A549 (cell line): ENCODE results near the gene KDELR1. TPM values are rescaled to one million over a fixed set of nuclear protein-coding genes. Genes with fewer than 3 reads are reported as not detected.

Experiments
- ATAC-seq, 2 experiments: fragments of 200-7000 bp in 1 of 2; fragments of >200 bp in 1 of 2; cut with Nextera tagmentation in 1 of 2; cut with Tn5 transposase in 1 of 2; 3 replicates each; pipeline versions ENCODE4 v1.8.0 to v1.9.1; 2018 to 2020; ENCODE audit warnings: mild to moderate bottlenecking in 1 of 2, moderate library complexity in 1 of 2
- CTCF ChIA-PET: fragments of 300-600 bp; sonication (Branson Sonifier 250); formaldehyde crosslinking; extraction: SDS; loops from one replicate; lab custom pipeline; 2021; ENCODE audit warnings: antibody characterized with exemption, inconsistent platforms; lab: Yijun Ruan, JAX
- POLR2A ChIA-PET: fragments of 350-600 bp; formaldehyde crosslinking; extraction: SDS; loops from one replicate; lab custom pipeline; 2021; ENCODE audit warnings: antibody characterized with exemption, inconsistent platforms; lab: Yijun Ruan, JAX
- DNase-seq, 2 experiments: peaks; one replicate each; pipeline versions ENCODE4 v3.0.0 to v3.0.0-alpha.2; 2011 to 2016; ENCODE audit warnings: low read depth in 1 of 2, low spot score in 1 of 2
- FAIRE-seq: peaks from 2 replicates; lab custom pipeline; 2011; peaks lifted over from hg19 to GRCh38; lab: Jason Lieb, UNC
- H3K27ac ChIP-seq, 2 experiments: fragments of >200 bp; sonication (Bioruptor Twin); formaldehyde crosslinking; 3 replicates each; pipeline ENCODE4 v1.5.1; 2016 to 2017
- H3K4me1 ChIP-seq: fragments of >200 bp; sonication (Bioruptor Twin); formaldehyde crosslinking; 3 replicates; pipeline ENCODE4 v1.6.1; 2016
- H3K4me2 ChIP-seq: fragments of >200 bp; sonication (Bioruptor Twin); formaldehyde crosslinking; 3 replicates; pipeline ENCODE4 v1.6.1; 2016
- H3K4me3 ChIP-seq: fragments of >200 bp; sonication (Bioruptor Twin); formaldehyde crosslinking; 3 replicates; pipeline ENCODE4 v1.5.1; 2016
- H3K9me3 ChIP-seq: fragments of >200 bp; sonication (Bioruptor Twin); formaldehyde crosslinking; 3 replicates; pipeline ENCODE4 v1.6.1; 2016
- ATOH8 ChIP-seq: fragments of 250-450 bp; sonication (Bioruptor Pico); IDR thresholded peaks from 2 replicates; pipeline ENCODE4 v1.5.0; 2020; ENCODE audit warnings: low read depth, mild to moderate bottlenecking, moderate library complexity
- BHLHE40 ChIP-seq: IDR thresholded peaks from 2 replicates; pipeline ENCODE4 v1.6.1; 2012; ENCODE audit warnings: low read depth, low read length, inconsistent platforms
- CBX2 ChIP-seq: fragments of 200-600 bp; sonication (generic); IDR thresholded peaks from 2 replicates; pipeline ENCODE4 v1.6.1; 2016; ENCODE audit warnings: low read depth, mild to moderate bottlenecking, borderline replicate concordance
- CBX8 ChIP-seq: fragments of 200-600 bp; sonication (generic); IDR thresholded peaks from 2 replicates; pipeline ENCODE4 v1.6.1; 2016
- E2F6 ChIP-seq: IDR thresholded peaks from 2 replicates; pipeline ENCODE4 v1.6.1; 2012; ENCODE audit warnings: low read depth, borderline replicate concordance
- EHMT2 ChIP-seq: fragments of 200-600 bp; sonication (generic); IDR thresholded peaks from 2 replicates; pipeline ENCODE4 v1.6.1; 2016; ENCODE audit warnings: antibody characterized with exemption, low read depth, mild to moderate bottlenecking, moderate library complexity
- FOSL2 ChIP-seq, 2 experiments: fragments of 450-650 bp in 1 of 2; fragments of >200 bp in 1 of 2; sonication (Bioruptor Twin) in 1 of 2; formaldehyde crosslinking; IDR thresholded peaks; 2 replicates each; pipeline versions ENCODE4 v1.5.0 to v1.6.1; 2016 to 2020; ENCODE audit warnings: mild to moderate bottlenecking in 1 of 2, moderate library complexity in 1 of 2
- HEYL ChIP-seq: fragments of 250-450 bp; sonication (Bioruptor Pico); IDR thresholded peaks from 2 replicates; pipeline ENCODE4 v1.8.0; 2021; ENCODE audit warnings: mild to moderate bottlenecking, moderate library complexity
- HOXB13 ChIP-seq: fragments of 250-450 bp; sonication (Bioruptor Pico); IDR thresholded peaks from 2 replicates; pipeline ENCODE4 v1.5.0; 2020; ENCODE audit warnings: low read depth, mild to moderate bottlenecking, moderate library complexity
- JUN ChIP-seq, 2 experiments: fragments of >200 bp; sonication (Bioruptor Twin); formaldehyde crosslinking; IDR thresholded peaks; 2 replicates in 1 of 2; 3 replicates in 1 of 2; pipeline ENCODE4 v1.6.1; 2016 to 2017
- JUNB ChIP-seq: fragments of >200 bp; sonication (Bioruptor Twin); formaldehyde crosslinking; IDR thresholded peaks from 2 replicates; pipeline ENCODE4 v1.6.1; 2016
- MAFK ChIP-seq: fragments of 450-650 bp; IDR thresholded peaks from 2 replicates; pipeline ENCODE4 v1.6.1; 2014; ENCODE audit not compliant: partially characterized antibody
- MAZ ChIP-seq: fragments of 150-350 bp; IDR thresholded peaks from 2 replicates; pipeline ENCODE4 v1.6.1; 2014; ENCODE audit warnings: antibody characterized with exemption, low read depth, low read length, borderline replicate concordance
- MYC ChIP-seq: IDR thresholded peaks from 2 replicates; pipeline ENCODE4 v1.6.1; 2012; ENCODE audit warnings: mild to moderate bottlenecking, inconsistent platforms, low read length, improper control_type of control experiment, borderline replicate concordance
- NFE2L2 ChIP-seq: fragments of 150-350 bp; conservative IDR thresholded peaks from 2 replicates; pipeline ENCODE4 v1.6.1; 2014; ENCODE audit warnings: low read length
- PHF8 ChIP-seq: fragments of 200-600 bp; sonication (generic); IDR thresholded peaks from 2 replicates; pipeline ENCODE4 v1.6.1; 2016; ENCODE audit warnings: low read depth, mild to moderate bottlenecking, antibody characterized with exemption, moderate library complexity, borderline replicate concordance
- POLR2A ChIP-seq: IDR thresholded peaks from 2 replicates; pipeline ENCODE4 v1.6.1; 2012; ENCODE audit warnings: mild to moderate bottlenecking, low read length
- REST ChIP-seq: fragments of 200-600 bp; sonication (generic); IDR thresholded peaks from 2 replicates; pipeline ENCODE4 v1.6.1; 2016; ENCODE audit warnings: antibody characterized with exemption, mild to moderate bottlenecking, moderate library complexity
- SREBF2 ChIP-seq: fragments of 450-650 bp; IDR thresholded peaks from 2 replicates; pipeline ENCODE4 v1.6.1; 2014; ENCODE audit warnings: mild to moderate bottlenecking, moderate library complexity
- TFCP2L1 ChIP-seq: fragments of 250-450 bp; sonication (Bioruptor Pico); IDR thresholded peaks from 2 replicates; pipeline ENCODE4 v1.5.0; 2021; ENCODE audit warnings: mild to moderate bottlenecking
- TP53 ChIP-seq: fragments of 250-450 bp; sonication (Bioruptor Pico); IDR thresholded peaks from 2 replicates; pipeline ENCODE4 v1.5.0; 2021; ENCODE audit warnings: mild to moderate bottlenecking, moderate library complexity
- USF2 ChIP-seq: fragments of 450-650 bp; IDR thresholded peaks from 2 replicates; pipeline ENCODE4 v1.6.1; 2014; ENCODE audit warnings: antibody characterized with exemption
- ZC3H11A ChIP-seq: fragments of 450-650 bp; IDR thresholded peaks from 2 replicates; pipeline ENCODE4 v1.6.1; 2014; ENCODE audit warnings: antibody characterized with exemption, mild to moderate bottlenecking
- ZFP36 ChIP-seq: fragments of 450-650 bp; IDR thresholded peaks from 2 replicates; pipeline ENCODE4 v1.6.1; 2014; ENCODE audit warnings: borderline replicate concordance; ENCODE audit not compliant: partially characterized antibody
- WGBS: methylation state at CpG from one replicate; pipeline ENCODE4 v1.1.6; 2017; ENCODE audit errors: missing lambda C conversion rate; 5-methylcytosine and 5-hydroxymethylcytosine counted together
- polyA plus RNA-seq, 4 experiments: library from polyadenylated mRNA; depleted of rRNA in 3 of 4; stranded (reverse); fragments of >200 nt; fragmentation: RNase III in 1 of 4; extraction: RNeasy Plus Mini Kit Qiagen cat#74134 plus additional on column Dnase treatment in 1 of 4; gene quantifications; 2 replicates in 3 of 4; 3 replicates in 1 of 4; pipeline ENCODE4 v1.2.3, GENCODE V29; 2011 to 2017
- TF ChIP-seq, protein P1 (sequence below): IDR thresholded peaks from 2 replicates; pipeline ENCODE4 v1.6.1; 2012
- TF ChIP-seq, protein P2 (sequence below): fragments of >200 bp; sonication (Bioruptor Twin); formaldehyde crosslinking; IDR thresholded peaks from 2 replicates; pipeline ENCODE4 v1.6.1; 2016

KDELR1 gene
- polyA plus RNA-seq, 2 of the 4 experiments (the other 2 are of a cell fraction), result 200 to 302 TPM

DNA sequence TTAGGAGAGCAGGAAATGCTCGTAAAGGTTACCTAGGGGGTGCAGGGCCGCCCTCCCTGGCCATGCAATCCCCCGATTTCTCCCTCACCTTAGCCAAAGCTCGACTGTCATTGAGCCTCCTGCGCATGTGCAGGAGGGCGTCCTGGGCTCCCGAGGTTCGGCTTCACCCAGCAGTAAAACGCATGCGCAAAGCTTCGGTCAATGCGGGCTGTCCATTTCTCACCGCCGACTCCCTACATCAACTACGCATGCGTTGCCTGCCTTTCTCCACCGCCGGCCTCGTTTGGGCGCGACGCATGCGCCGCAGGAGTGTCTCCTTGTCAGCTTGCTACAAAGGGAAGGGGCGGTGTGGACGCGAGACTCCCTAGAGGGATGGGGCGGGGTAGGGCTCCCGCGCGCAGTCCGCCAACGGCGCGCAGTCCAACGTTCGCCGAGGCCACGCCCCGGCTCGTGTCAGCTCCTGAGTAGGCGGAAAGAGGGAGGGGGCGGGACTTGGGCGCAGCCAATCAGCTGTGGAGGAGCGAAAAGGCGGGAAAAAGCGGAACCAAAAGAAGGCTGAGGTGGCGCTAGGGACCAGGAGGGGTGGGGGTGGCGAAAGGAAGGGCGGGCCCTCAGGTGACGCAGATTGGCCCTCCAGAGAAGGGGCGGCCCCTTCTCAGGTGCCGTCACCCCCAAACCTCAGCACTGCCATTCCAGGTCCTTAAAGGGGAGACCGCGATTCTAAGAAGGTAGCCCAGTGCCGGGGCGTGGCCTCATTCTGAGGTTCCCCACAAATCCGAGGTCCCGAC lies 27.3 kb downstream of the KDELR1 start, which contains the start of the genes SYNGR4 and TMEM143:
TSS of gene SYNGR4 (plus strand) at position 558 of the 788 bp plus-strand sequence. CDS start 1,476 bp downstream, outside the sequence.
TSS of gene TMEM143 (minus strand) at position 131 of the 788 bp plus-strand sequence. CDS start at position 111, 20 bp downstream.
- DNase-seq (peak; percentile 100), ATAC-seq (peak; percentile 75 to 89), FAIRE-seq (peak; percentile 99)
- Histone ChIP-seq H3K4me1 (peaks cover 8% of the 10 kb centered on the region), H3K4me3 (peak within 1 kb of the TSS; percentile 51), H3K4me2 (peak within 1 kb of the TSS; percentile 95), H3K9me3 (no peaks in the 10 kb centered on the region), H3K27ac (peak within 1 kb of the TSS; percentile 90 to 97)
- ChIA-PET CTCF (interaction anchor here (0.9 to 2.7 kb wide), 10 partner anchors 9 to 245 kb away, joined by 3 to 20 read pairs (median 6); partner anchors contain the start of genes GRIN2D and KDELR1), POLR2A (interaction anchor here (0.7 to 3.1 kb wide), 21 partner anchors 9 to 357 kb away, joined by 3 to 36 read pairs (median 5); partner anchors contain the start of genes CARD8, GRIN2D, KDELR1 and RPL18)
- TF ChIP-seq EHMT2 (no peak), MAFK (peak; percentile 90), REST (no peak), POLR2A (peak; percentile 70), ZFP36 (peak; percentile 3), BHLHE40 (peak; percentile 68), CBX8 (no peak), MAZ (peak; percentile 87; the same call in 1 of the 2 replicates), ZC3H11A (no peak), FOSL2 (IDR thresholded peaks at IDR 0.05) (no peak), FOSL2 (CRISPR knock-in tag; IDR thresholded peaks at IDR 0.05) (no peak), E2F6 (peak; percentile 99), JUN (IDR thresholded peaks at IDR 0.05) (peak in 1 of 2 experiments; percentile 11; a peak in 1 of 5 replicates), ATOH8 (CRISPR knock-in tag) (0 out of 2 replicates have a peak, but pooled peaks have one; percentile 31), USF2 (peak; percentile 33; the same call in 1 of the 2 replicates)
- TF ChIP-seq, protein P1, sequence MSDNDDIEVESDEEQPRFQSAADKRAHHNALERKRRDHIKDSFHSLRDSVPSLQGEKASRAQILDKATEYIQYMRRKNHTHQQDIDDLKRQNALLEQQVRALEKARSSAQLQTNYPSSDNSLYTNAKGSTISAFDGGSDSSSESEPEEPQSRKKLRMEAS, result peak; percentile 97
- 2% methylated on average over 42 of the region's 59 CpGs for WGBS

GRCh38 chr19:48363500-48363809 lies 27.9 kb downstream of the KDELR1 start:
- FAIRE-seq (no peak), DNase-seq (no peak), ATAC-seq (peak; percentile 27; a peak in 5 of 6 replicates)
- Histone ChIP-seq H3K9me3 (no peaks in the 10 kb centered on the region), H3K4me3 (peak overlapping the region; percentile 51), H3K27ac (peak overlapping the region; percentile 90 to 97), H3K4me2 (peak overlapping the region; percentile 95), H3K4me1 (peaks cover 8% of the 10 kb centered on the region)
- 2% methylated on average over 10 of the region's 10 CpGs for WGBS
- CTCF ChIA-PET, result interaction anchor here (1.0 to 2.7 kb wide), 13 partner anchors 9 to 245 kb away, joined by 3 to 20 read pairs (median 3); partner anchors contain the start of genes GRIN2D and KDELR1
- POLR2A ChIA-PET, result interaction anchor here (0.7 to 3.1 kb wide), 22 partner anchors 9 to 357 kb away, joined by 3 to 36 read pairs (median 4); partner anchors contain the start of genes CARD8, GRIN2D, KDELR1 and RPL18
- TF ChIP-seq CBX8 (no peak), E2F6 (no peak), JUNB (no peak), HEYL (CRISPR knock-in tag) (no peak), NFE2L2 (no peak), MYC (no peak), JUN (IDR thresholded peaks at IDR 0.05) (peak; percentile 46 to 65; a peak in 3 of 5 replicates), TP53 (no peak), HOXB13 (CRISPR knock-in tag) (no peak), CBX2 (no peak), PHF8 (no peak; the same call in 1 of the 2 replicates), SREBF2 (0 out of 2 replicates have a peak, but pooled peaks have one; percentile 8), TFCP2L1 (peak; percentile 70; the same call in 1 of the 2 replicates)
- TF ChIP-seq, protein P1, result no peak
- TF ChIP-seq, protein P2, sequence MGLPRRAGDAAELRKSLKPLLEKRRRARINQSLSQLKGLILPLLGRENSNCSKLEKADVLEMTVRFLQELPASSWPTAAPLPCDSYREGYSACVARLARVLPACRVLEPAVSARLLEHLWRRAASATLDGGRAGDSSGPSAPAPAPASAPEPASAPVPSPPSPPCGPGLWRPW, result no peak
